NCI-H2081 (cell line): ENCODE data around the gene PANK2.
"Not testable (repeated sequence)": the region's sequence is repeated elsewhere in the genome, so short reads cannot be mapped to it uniquely, and the experiment has no call there.

Experiments
- DNase-seq, 2 experiments: peaks; one replicate each; lab custom pipeline; 2025; lab: John Stamatoyannopoulos, UW

The PANK2 gene

GRCh38 chr20:3927486-3928291, 38.5 kb downstream of the PANK2 start:
- peak in 1 of 2 experiments; percentile 35 for DNase-seq

DNA sequence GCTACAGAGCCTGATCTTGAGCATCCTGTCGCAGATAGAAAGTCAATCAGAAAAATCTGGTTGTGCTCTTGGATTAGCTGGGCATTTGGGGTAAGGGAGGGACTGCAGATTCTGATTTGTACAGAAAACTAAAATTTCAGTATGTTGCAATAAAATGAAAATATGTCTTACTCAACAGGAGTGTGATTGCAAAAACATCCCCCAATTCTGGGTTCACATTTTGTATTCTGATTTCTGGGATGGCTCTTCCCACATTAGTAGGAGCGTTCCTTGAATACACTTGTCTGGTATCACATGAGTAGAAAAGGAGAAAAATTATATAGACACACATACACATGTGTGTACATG, 40.5 kb downstream of the PANK2 start:
- DNase-seq = no peak

- DNase-seq = no peak
Measured at GRCh38 chr20:3930265-3931206, 41.3 kb downstream of the PANK2 start.

- no peak for DNase-seq
Measured at GRCh38 chr20:3931664-3932063, 42.5 kb downstream of the PANK2 start.

DNA sequence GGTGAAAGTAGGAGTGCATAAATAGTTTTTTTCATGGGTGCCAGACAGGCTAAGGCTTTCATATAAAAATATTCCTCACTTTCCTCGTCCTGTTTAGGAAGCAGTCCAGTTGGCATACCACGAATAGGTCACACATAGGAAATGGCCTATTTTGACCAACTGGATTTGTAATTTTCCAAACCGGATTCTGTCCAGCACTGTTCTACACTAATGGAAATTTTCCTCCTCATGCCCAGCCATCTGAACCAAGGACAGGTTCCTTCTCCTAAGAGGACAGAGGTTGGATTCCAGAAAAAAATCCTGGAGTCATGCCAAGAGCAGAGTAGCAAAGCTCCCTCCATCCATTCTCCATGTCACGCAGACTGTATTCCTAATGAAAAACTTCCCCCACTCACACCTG, 43.1 kb downstream of the PANK2 start:
- DNase-seq = no peak

DNA sequence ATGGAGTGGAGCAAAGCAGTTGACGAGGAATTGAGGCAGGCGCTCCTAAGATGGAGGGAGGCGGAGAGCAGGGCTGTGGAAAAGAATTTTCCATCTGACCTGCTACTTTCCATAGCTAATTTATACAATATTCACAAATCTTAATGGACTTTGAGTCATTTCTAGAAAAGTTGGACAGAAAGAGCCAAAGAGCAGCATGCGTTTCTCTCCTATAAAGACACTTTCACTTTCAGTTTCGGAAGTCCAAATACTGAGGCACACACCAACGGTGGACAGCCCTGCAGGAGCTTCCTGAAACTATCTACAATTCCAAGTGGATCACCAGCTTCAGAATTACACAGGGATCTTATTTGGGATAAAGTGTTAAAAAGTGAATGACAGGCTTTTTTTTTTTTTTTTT, 43.5 kb downstream of the PANK2 start:
- DNase-seq = no peak

- DNase-seq = no peak
Measured at GRCh38 chr20:3933218-3933617, 44.0 kb downstream of the PANK2 start.

- DNase-seq = no peak
Measured at GRCh38 chr20:3934624-3935023, 45.4 kb downstream of the PANK2 start.

- DNase-seq = no peak
Measured at GRCh38 chr20:3935295-3935955, 46.2 kb downstream of the PANK2 start.

DNA sequence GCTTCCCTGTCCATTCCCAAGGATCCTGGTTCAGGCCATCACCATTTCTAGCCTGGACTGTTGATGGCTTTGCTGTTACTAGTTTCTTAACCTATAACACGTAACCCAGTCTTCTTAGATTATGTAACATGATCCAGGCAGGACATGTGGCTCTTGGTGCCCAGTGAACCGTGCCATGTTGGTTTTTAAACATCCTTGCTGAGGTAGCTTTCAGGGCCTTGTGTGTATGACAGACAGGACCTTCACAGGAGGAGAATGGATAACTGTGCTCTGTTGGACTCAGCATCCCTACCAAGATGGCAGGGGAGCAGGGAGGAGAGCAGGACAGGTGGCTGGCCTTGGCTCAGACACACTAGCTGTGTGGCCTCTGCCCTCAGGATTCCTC, 46.8 kb downstream of the PANK2 start:
- no peak for DNase-seq

DNA sequence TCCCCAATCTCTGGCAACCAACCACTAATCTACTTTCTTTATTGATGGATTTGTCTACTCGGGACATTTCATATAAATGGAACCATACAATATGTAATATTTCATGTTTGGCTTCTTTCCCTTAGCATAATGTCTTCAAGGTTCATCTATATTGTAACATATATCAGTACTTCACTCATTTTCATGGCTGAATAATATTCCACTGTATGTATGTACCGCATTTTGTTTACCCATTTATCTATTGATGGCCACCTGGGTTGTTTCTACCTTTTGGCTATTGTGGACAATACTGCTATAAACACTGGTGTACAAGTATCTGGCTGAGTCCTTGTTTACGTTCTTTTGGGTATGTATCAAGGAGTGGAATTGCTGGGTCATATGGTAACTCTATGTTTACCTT, 48.4 kb downstream of the PANK2 start:
- no peak for DNase-seq

- no peak for DNase-seq
Measured at GRCh38 chr20:3940905-3941304, 51.7 kb downstream of the PANK2 start.

DNA sequence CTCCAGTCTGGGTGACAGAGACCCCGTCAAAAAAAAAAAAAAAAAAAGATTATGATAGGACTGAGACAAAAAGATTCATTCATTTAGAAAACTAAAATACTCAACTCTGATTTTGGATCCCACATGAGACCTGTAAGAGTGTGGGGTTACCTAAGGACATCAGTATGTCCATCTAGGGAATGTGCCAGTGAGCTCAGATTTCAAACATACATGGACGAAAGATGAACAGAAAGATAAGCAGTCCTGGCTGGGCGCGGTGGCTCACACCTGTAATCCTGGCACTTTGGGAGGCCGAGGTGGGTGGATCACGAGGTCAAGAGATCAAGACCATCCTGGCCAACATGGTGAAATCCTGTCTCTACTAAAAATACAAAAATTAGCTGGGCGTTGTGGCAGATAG, 57.5 kb downstream of the PANK2 start:
- DNase-seq = not testable (repeated sequence)

DNA sequence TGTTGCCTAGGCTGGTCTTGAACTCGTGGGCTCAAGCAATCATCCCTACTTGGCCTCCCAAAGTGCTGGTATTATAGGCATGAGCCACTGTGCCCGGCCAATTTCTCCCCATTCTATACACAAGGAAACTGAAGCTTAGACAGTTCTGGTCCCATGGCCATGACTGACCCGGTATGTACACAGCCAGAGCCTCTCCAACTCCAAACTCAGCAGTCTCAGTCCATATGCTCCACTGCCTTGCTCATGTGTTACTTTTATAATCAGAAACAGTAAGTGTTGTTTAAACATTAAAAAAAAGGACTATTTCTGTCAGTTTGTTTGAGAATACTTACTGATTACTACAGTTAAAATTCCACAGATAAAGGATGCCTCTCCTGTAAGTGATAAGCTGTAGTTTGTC, 75.5 kb downstream of the PANK2 start:
- DNase-seq = no peak

- DNase-seq = no peak
Measured at GRCh38 chr20:3966571-3966970, 77.4 kb downstream of the PANK2 start.

GRCh38 chr20:3970016-3970415, 80.8 kb downstream of the PANK2 start:
- DNase-seq = no peak

DNA sequence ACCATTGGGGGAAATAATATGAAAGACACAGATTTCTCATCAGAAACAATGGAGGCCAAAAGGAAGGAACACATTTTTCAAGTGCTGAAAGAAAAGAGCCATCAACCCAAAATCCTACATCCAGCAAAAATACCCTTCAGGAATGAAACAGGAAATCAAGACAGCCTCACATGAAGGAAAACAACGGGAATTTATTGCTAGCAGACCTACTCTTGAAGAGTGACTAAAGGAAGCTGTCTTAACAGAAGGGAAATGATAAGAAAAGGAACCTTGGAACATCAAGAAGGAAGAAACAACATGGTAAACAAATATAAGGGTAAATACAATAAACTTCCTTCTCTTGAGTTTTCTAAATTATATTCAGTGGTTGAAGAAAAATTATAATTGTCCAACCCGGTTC, 82.0 kb downstream of the PANK2 start:
- no peak for DNase-seq

DNA sequence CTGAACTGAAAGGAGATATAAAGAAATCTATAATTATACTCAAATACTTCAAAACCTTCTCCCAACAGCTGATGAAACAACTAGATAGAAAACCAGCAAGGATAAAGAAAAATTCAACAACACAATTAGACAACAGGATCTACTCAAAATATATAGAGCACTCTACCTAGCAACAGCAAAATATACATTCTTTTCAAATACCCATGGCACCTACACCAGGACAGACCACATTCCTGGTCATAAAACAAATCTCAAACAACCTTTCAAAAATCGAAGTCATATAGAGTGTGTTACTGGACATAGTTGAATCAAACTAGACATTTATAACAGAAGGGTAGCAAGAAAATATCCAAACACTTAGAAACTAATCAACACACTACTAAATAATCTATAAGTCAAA, 83.0 kb downstream of the PANK2 start:
- no peak for DNase-seq

DNA sequence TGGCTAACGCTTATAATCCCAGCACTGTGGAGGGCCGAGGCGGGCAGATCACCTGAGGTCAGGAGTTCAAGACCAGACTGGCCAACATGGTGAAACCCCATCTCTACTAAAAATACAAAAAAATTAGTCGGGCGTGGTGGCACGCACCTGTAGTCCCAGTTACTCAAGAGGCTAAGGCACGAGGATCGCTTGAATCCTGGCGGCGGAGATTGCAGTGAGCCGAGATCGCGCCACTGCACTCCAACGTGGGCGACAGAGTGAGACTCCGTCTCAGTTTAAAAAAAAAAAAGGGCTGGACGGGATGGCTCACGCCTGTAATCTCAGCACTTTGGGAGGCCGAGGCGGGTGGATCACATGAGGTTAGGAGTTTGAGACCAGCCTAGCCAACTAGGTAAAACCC, 83.4 kb downstream of the PANK2 start:
- DNase-seq = not testable (repeated sequence)

- no peak for DNase-seq
Measured at GRCh38 chr20:3973705-3974104, 84.5 kb downstream of the PANK2 start.

DNA sequence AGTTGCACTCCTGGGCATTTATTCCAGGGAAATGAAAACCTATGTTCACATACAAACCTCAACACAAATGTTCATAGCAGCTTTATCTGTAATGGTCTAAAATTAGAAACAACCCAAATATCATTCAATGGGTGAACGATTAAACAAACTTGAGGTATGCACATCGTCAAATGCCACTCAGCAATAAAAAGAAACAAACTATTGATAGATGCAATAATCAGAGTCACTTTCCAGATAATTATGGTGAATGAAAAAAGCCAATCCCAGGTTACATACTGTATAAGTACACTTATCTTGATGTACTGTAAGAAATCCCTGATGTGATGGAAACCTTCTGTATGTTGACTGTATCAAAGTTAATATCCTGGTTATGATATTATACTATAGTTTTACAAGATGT, 87.3 kb downstream of the PANK2 start:
- no peak for DNase-seq
